H1 (cell line): ENCODE measurements around the gene COCH. TPM values are rescaled to one million over a fixed set of nuclear protein-coding genes. Genes with fewer than 3 reads are reported as not detected.

Source experiments
- CTCF ChIA-PET: fragments of 300-600 bp; sonication (Branson Sonifier 250); formaldehyde crosslinking; loops from one replicate; lab custom pipeline; 2021; ENCODE audit not compliant: partially characterized antibody; lab: Charles Lee
- POLR2A ChIA-PET: fragments of 300-600 bp; sonication (Branson Sonifier 250); formaldehyde crosslinking; loops from one replicate; lab custom pipeline; 2021; ENCODE audit warnings: inconsistent platforms; ENCODE audit not compliant: partially characterized antibody; lab: Charles Lee
- DNase-seq, 2 experiments: peaks; one replicate each; pipeline versions ENCODE4 v3.0.0 to v3.0.0-alpha.2; 2010 to 2022; ENCODE audit warnings: low spot score in 2 of 2, low read depth in 1 of 2, mixed read lengths in 1 of 2
- FAIRE-seq: peaks from 2 replicates; lab custom pipeline; 2011; peaks lifted over from hg19 to GRCh38; lab: Jason Lieb, UNC
- H2AFZ ChIP-seq: 2 replicates; pipeline ENCODE4 v1.8.1; 2012; ENCODE audit warnings: low read length, inconsistent platforms
- H2AK5ac ChIP-seq: 2 replicates; pipeline ENCODE4 v1.6.1; 2013; ENCODE audit warnings: low read depth, low read length
- H2BK120ac ChIP-seq: replicated peaks from 2 replicates; pipeline ENCODE3; 2013; ENCODE audit warnings: low read depth, low read length, inconsistent platforms
- H2BK12ac ChIP-seq: 2 replicates; pipeline ENCODE4 v1.6.1; 2013; ENCODE audit warnings: low read depth, low read length
- H2BK15ac ChIP-seq: 2 replicates; pipeline ENCODE4 v1.6.1; 2013; ENCODE audit warnings: low read length
- H2BK20ac ChIP-seq: 2 replicates; pipeline ENCODE4 v1.6.1; 2013; ENCODE audit warnings: low read length
- H2BK5ac ChIP-seq: 2 replicates; pipeline ENCODE4 v1.6.1; 2013; ENCODE audit warnings: low read depth, low read length
- H3K14ac ChIP-seq: 2 replicates; pipeline ENCODE4 v1.6.1; 2013; ENCODE audit warnings: inconsistent platforms; ENCODE audit not compliant: insufficient read length
- H3K18ac ChIP-seq: 2 replicates; pipeline ENCODE4 v1.6.1; 2013; ENCODE audit warnings: low read length; ENCODE audit errors: extremely low read depth
- H3K23ac ChIP-seq: 2 replicates; pipeline ENCODE4 v1.6.1; 2013; ENCODE audit warnings: inconsistent platforms; ENCODE audit not compliant: insufficient read length
- H3K23me2 ChIP-seq: 2 replicates; pipeline ENCODE4 v1.6.1; 2013; ENCODE audit warnings: low read depth, low read length
- H3K27ac ChIP-seq: 2 replicates; pipeline ENCODE4 v1.6.1; 2011; ENCODE audit warnings: low read depth, low read length, inconsistent platforms
- H3K27me3 ChIP-seq, 4 experiments: replicated peaks in 1 of 4; 1 replicate in 1 of 4; 2 replicates in 3 of 4; pipeline versions ENCODE4 v1.6.1 to v1.8.1; 2011 to 2013; ENCODE audit warnings: low read length in 3 of 4, mild to moderate bottlenecking in 3 of 4, inconsistent platforms in 2 of 4, mixed read lengths in 2 of 4, moderate library complexity in 1 of 4; ENCODE audit not compliant: control insufficient read depth in 3 of 4, insufficient read depth in 3 of 4; ENCODE audit errors: extremely low read depth in 1 of 4
- H3K36me3 ChIP-seq, 4 experiments: 2 replicates each; pipeline versions ENCODE4 v1.6.1 to v1.8.1; 2011 to 2013; ENCODE audit warnings: mild to moderate bottlenecking in 4 of 4, low read length in 3 of 4, moderate library complexity in 2 of 4, control low read depth in 1 of 4, inconsistent platforms in 1 of 4; ENCODE audit not compliant: insufficient read depth in 4 of 4, control insufficient read depth in 2 of 4
- H3K4ac ChIP-seq: replicated peaks from 2 replicates; pipeline ENCODE3; 2013; ENCODE audit warnings: low read length, low read depth, mixed read lengths, inconsistent platforms; ENCODE audit not compliant: insufficient read length
- H3K4me1 ChIP-seq, 4 experiments: replicated peaks in 1 of 4; 1 replicate in 1 of 4; 2 replicates in 3 of 4; pipeline versions ENCODE4 v1.6.1 to v1.8.1; 2011 to 2013; ENCODE audit warnings: low read length in 3 of 4, inconsistent platforms in 2 of 4, mixed read lengths in 1 of 4; ENCODE audit not compliant: insufficient read depth in 4 of 4, control insufficient read depth in 3 of 4
- H3K4me2 ChIP-seq, 2 experiments: 2 replicates each; pipeline versions ENCODE4 v1.6.1 to v1.8.1; 2011 to 2013; ENCODE audit warnings: low read depth in 2 of 2, low read length in 2 of 2, control low read depth in 1 of 2, inconsistent platforms in 1 of 2, mild to moderate bottlenecking in 1 of 2; ENCODE audit not compliant: insufficient read depth in 1 of 2
- H3K4me3 ChIP-seq, 4 experiments: fragments of 200-600, 300-600 bp in 1 of 4; sonication (generic), shearing (Covaris generic), sonication (Bioruptor Twin) in 1 of 4; 2 replicates each; pipeline versions ENCODE4 v1.5.1 to v1.8.1; 2011 to 2016; ENCODE audit warnings: low read length in 4 of 4, low read depth in 3 of 4, control low read depth in 2 of 4, inconsistent platforms in 2 of 4, mild to moderate bottlenecking in 2 of 4, mixed read lengths in 1 of 4, moderate library complexity in 1 of 4; ENCODE audit not compliant: insufficient read depth in 2 of 4; ENCODE audit errors: extremely low read depth in 1 of 4
- H3K56ac ChIP-seq: replicated peaks from 2 replicates; pipeline ENCODE3; 2013; ENCODE audit warnings: low read depth, mild to moderate bottlenecking, mixed read lengths, low read length, inconsistent platforms; ENCODE audit not compliant: insufficient read length
- H3K79me1 ChIP-seq: 2 replicates; pipeline ENCODE4 v1.6.1; 2013; ENCODE audit warnings: low read depth, low read length, control low read depth
- H3K79me2 ChIP-seq, 2 experiments: 2 replicates each; pipeline versions ENCODE4 v1.6.1 to v1.8.1; 2012 to 2013; ENCODE audit warnings: low read length in 2 of 2, mild to moderate bottlenecking in 2 of 2, inconsistent platforms in 1 of 2; ENCODE audit not compliant: insufficient read depth in 2 of 2, control insufficient read depth in 1 of 2
- H3K9ac ChIP-seq, 4 experiments: replicated peaks in 1 of 4; 1 replicate in 1 of 4; 2 replicates in 3 of 4; pipeline versions ENCODE4 v1.6.1 to v1.8.1; 2011 to 2013; ENCODE audit warnings: low read depth in 3 of 4, low read length in 3 of 4, control low read depth in 2 of 4, mild to moderate bottlenecking in 2 of 4, moderate library complexity in 2 of 4, inconsistent platforms in 1 of 4; ENCODE audit errors: extremely low read depth in 1 of 4
- H3K9me3 ChIP-seq, 2 experiments: 2 replicates each; pipeline versions ENCODE4 v1.6.1 to v1.8.1; 2012 to 2013; ENCODE audit warnings: mild to moderate bottlenecking in 2 of 2, moderate library complexity in 2 of 2, control low read depth in 1 of 2, inconsistent platforms in 1 of 2, low read depth in 1 of 2, low read length in 1 of 2, mixed read lengths in 1 of 2; ENCODE audit not compliant: insufficient read depth in 2 of 2
- H4K20me1 ChIP-seq, 2 experiments: replicated peaks in 1 of 2; 2 replicates each; pipeline versions ENCODE3 to v1.8.1; 2011 to 2013; ENCODE audit warnings: inconsistent platforms in 2 of 2, low read length in 2 of 2, mild to moderate bottlenecking in 1 of 2; ENCODE audit not compliant: insufficient read depth in 2 of 2, control insufficient read depth in 1 of 2
- H4K5ac ChIP-seq: 2 replicates; pipeline ENCODE4 v1.6.1; 2013; ENCODE audit warnings: low read length, low read depth, mixed read lengths, inconsistent platforms; ENCODE audit not compliant: insufficient read length
- H4K8ac ChIP-seq: 2 replicates; pipeline ENCODE4 v1.8.0; 2013; ENCODE audit warnings: mild to moderate bottlenecking, moderate library complexity, low read length, inconsistent platforms; ENCODE audit not compliant: insufficient read depth; ENCODE audit errors: extremely low read depth
- H4K91ac ChIP-seq: replicated peaks from 2 replicates; pipeline ENCODE3; 2013; ENCODE audit warnings: low read length, mixed read lengths, inconsistent platforms; ENCODE audit not compliant: insufficient read length
- BCL11A ChIP-seq, 2 experiments: IDR thresholded peaks; one replicate each; pipeline ENCODE4 v1.6.1; 2011; ENCODE audit warnings: low read depth in 2 of 2, low read length in 2 of 2, mild to moderate bottlenecking in 2 of 2
- E2F6 ChIP-seq: IDR thresholded peaks from 2 replicates; pipeline ENCODE4 v1.6.1; 2012; ENCODE audit warnings: inconsistent platforms
- GTF2F1 ChIP-seq: IDR thresholded peaks from 2 replicates; pipeline ENCODE4 v1.6.1; 2012; ENCODE audit warnings: low read depth, low read length, improper control_type of control experiment, borderline replicate concordance
- JUND ChIP-seq: IDR thresholded peaks from 2 replicates; pipeline ENCODE4 v1.6.1; 2011; ENCODE audit warnings: mild to moderate bottlenecking, improper control_type of control experiment, low read length
- MAFK ChIP-seq: IDR thresholded peaks from 2 replicates; pipeline ENCODE4 v1.6.1; 2012; ENCODE audit warnings: low read depth, mild to moderate bottlenecking, improper control_type of control experiment, low read length
- PHF8 ChIP-seq: fragments of 200-600 bp; sonication (generic); conservative IDR thresholded peaks from 2 replicates; pipeline ENCODE4 v1.7.1; 2012; ENCODE audit warnings: low read depth, mild to moderate bottlenecking, inconsistent platforms, low read length, moderate library complexity
- POU5F1 ChIP-seq: IDR thresholded peaks from 2 replicates; pipeline ENCODE4 v1.6.1; 2011; ENCODE audit warnings: low read depth, mild to moderate bottlenecking, low read length, moderate library complexity
- SIN3A ChIP-seq, 2 experiments: IDR thresholded peaks in 1 of 2; conservative IDR thresholded peaks in 1 of 2; 2 replicates each; pipeline ENCODE4 v1.6.1; 2011 to 2012; ENCODE audit warnings: low read length in 2 of 2, improper control_type of control experiment in 1 of 2, low read depth in 1 of 2, mild to moderate bottlenecking in 1 of 2
- SP1 ChIP-seq: IDR thresholded peaks from 2 replicates; pipeline ENCODE4 v1.6.1; 2011; ENCODE audit warnings: low read depth, low read length
- SP2 ChIP-seq: IDR thresholded peaks from 2 replicates; pipeline ENCODE4 v1.6.1; 2012; ENCODE audit warnings: mild to moderate bottlenecking, low read length, inconsistent platforms
- TBP ChIP-seq: IDR thresholded peaks from 2 replicates; pipeline ENCODE4 v1.6.1; 2011; ENCODE audit warnings: low read depth, low read length, improper control_type of control experiment
- WGBS, 2 experiments: shearing (Covaris generic) in 1 of 2; methylation state at CpG; one replicate each; pipeline versions ENCODE4 v1.1.6 to v1.1.7; 2013 to 2015; ENCODE audit warnings: low lambda C conversion rate in 2 of 2, mixed read lengths in 2 of 2, inconsistent platforms in 1 of 2, low coverage in 1 of 2, missing lambda C conversion rate in 1 of 2; ENCODE audit not compliant: insufficient replicate concordance in 2 of 2, insufficient coverage in 1 of 2, insufficient read length in 1 of 2; ENCODE audit errors: extremely low coverage in 1 of 2, missing lambda C conversion rate in 1 of 2; 5-methylcytosine and 5-hydroxymethylcytosine counted together
- polyA plus RNA-seq, 7 experiments: library from polyadenylated mRNA; depleted of rRNA in 3 of 7; stranded (reverse) in 5 of 7; unstranded in 2 of 7; fragments of >200 nt in 5 of 7; fragments of 200-250 nt in 2 of 7; gene quantifications; 1 replicate in 5 of 7; 2 replicates in 1 of 7; 4 replicates in 1 of 7; pipeline versions ENCODE4 v1.2.1 to v1.2.3, GENCODE V29; 2011 to 2013; ENCODE audit warnings: missing spikeins in 2 of 7, mixed read lengths in 2 of 7
- total RNA-seq: library from RNA; stranded (reverse); fragmentation: NEBNext Ultra II Directional; extraction: Animal tissue kit (Norgen Biotek cat#: 25700); gene quantifications from 2 replicates; pipeline ENCODE4 v1.2.1, GENCODE V29; 2021

Gene COCH
- total and polyA plus RNA-seq, 2 of the 8 experiments (the other 6 are each of a cell fraction or from before 2014, with no cell fraction given) = 12.9 to 30.8 TPM

GRCh38 chr14:30861200-30861599 lies 13.2 kb upstream of the COCH start:
- Histone ChIP-seq H2BK120ac (no peak overlapping the region), H2BK12ac (no peak overlapping the region), H2AK5ac (no peak overlapping the region), H3K79me1 (no peaks in the 10 kb centered on the region), H3K36me3 (no peaks in the 10 kb centered on the region)
- DNase-seq = no peak
- TF ChIP-seq SP2 (no peak), SP1 (no peak), GTF2F1 (no peak), MAFK (no peak), POU5F1 (no peak), BCL11A (IDR thresholded peaks at IDR 0.05; ENCODE audit: low read depth in 2 of 2, low read length in 2 of 2) (no peak), SIN3A (conservative IDR thresholded peaks at IDR 0.05 in 1 of 2, IDR thresholded peaks at IDR 0.05 in 1 of 2; ENCODE audit: low read depth in 1 of 2, low read length in 2 of 2) (no peak), E2F6 (no peak), PHF8 (no peak), JUND (no peak), TBP (no peak)
- TF ChIP-seq, all 59 proteins: peak for 0
- no peak overlapping the region for H3K18ac ChIP-seq
- H3K4ac ChIP-seq = no peak overlapping the region
- no peak overlapping the region for H3K9ac ChIP-seq
- no peak overlapping the region for H4K5ac ChIP-seq
- no peak overlapping the region for H2BK15ac ChIP-seq
- no peaks in the 10 kb centered on the region for H3K4me1 ChIP-seq
- CTCF ChIA-PET = no interaction called here
- POLR2A ChIA-PET = no interaction called here
- FAIRE-seq = no peak
- H3K14ac ChIP-seq = no peak overlapping the region
- H4K8ac ChIP-seq = no peak overlapping the region
- no peaks in the 10 kb centered on the region for H4K20me1 ChIP-seq
- 93% methylated on average over 1 of the region's 1 CpG; no CpG with 5 or more reads in 1 of the 2 experiments for WGBS, 2 experiments
- H4K91ac ChIP-seq = no peak overlapping the region
- H3K27me3 ChIP-seq = no peaks in the 10 kb centered on the region
- no peak overlapping the region for H3K4me2 ChIP-seq
- no peak overlapping the region for H3K4me3 ChIP-seq
- no peaks in the 10 kb centered on the region for H3K9me3 ChIP-seq
- no peaks in the 10 kb centered on the region for H3K79me2 ChIP-seq
- no peak overlapping the region for H3K56ac ChIP-seq
- no peak overlapping the region for H3K23ac ChIP-seq
- no peak overlapping the region for H3K27ac ChIP-seq
- no peak overlapping the region for H2BK20ac ChIP-seq
- no peak overlapping the region for H2BK5ac ChIP-seq
- H3K23me2 ChIP-seq = no peaks in the 10 kb centered on the region
- H2AFZ ChIP-seq = no peak overlapping the region
